ENCODE data around the gene CD99L2. TPM values are rescaled to one million over a fixed set of nuclear protein-coding genes. Genes with fewer than 3 reads are reported as not detected.

CD99L2 gene
- total RNA-seq, 1 experiment from 2014 or later, result 7.3 TPM

DNA sequence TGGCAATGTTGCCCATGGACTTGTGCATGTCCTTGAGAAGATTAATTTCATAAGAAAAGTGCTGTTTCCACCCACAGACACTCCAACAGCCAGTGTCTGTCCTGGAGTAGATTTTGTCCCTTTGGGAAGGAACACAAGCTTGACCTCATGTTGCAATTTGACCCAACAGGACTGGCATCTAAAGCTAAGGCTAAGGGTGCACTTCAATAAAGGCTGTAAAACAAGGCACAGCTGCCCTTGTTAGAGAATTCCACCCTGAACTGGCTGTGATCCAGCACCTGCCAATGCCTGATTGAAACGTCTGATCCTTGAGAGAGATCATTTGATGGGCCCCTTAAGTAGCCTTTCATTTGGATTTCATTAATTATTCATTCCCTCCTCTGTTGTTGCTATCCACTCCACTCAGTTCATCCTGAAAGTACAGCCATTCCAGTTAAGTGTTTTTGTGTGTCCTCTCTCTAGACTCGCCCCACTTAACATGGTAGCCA lies 56.2 kb downstream of the CD99L2 start:
- no peak overlapping the region for H2BK5ac ChIP-seq (ENCODE audit: insufficient read length, low read length)
- H3K9me3 Mint-ChIP-seq, result peaks cover 24 to 45% of the 10 kb centered on the region in 2 experiments
- no peak overlapping the region for H2AFZ ChIP-seq (ENCODE audit: low read length)
- H3K4me1 Mint-ChIP-seq, result no peaks in the 10 kb centered on the region; a peak in 3 of 4 replicates
- no peak overlapping the region for H2AK5ac ChIP-seq (ENCODE audit: insufficient read length, low read length)
- H3K9me3 ChIP-seq (ENCODE audit: control insufficient read depth, low read depth, low read length), result no peaks in the 10 kb centered on the region
- H3T11ph ChIP-seq (ENCODE audit: low read length), result no peak overlapping the region
- no peak overlapping the region for H2BK15ac ChIP-seq (ENCODE audit: low read depth, low read length)
- no peak overlapping the region for H3K18ac ChIP-seq (ENCODE audit: insufficient read length, low read depth, low read length)
- H3K79me2 ChIP-seq (ENCODE audit: insufficient read depth, low read length), result no peaks in the 10 kb centered on the region
- no peak for DNase-seq
- H4K5ac ChIP-seq (ENCODE audit: insufficient read length, low read depth, low read length), result no peak overlapping the region
- H3K56ac ChIP-seq (ENCODE audit: insufficient read length, low read depth, low read length), result no peak overlapping the region
- no peak overlapping the region for H3K27ac ChIP-seq (ENCODE audit: insufficient read length, low read depth, low read length)
- H3K4me3 Mint-ChIP-seq, result no peak overlapping the region
- H3K27ac Mint-ChIP-seq, result no peak overlapping the region
- no peak overlapping the region for H3K9ac ChIP-seq (ENCODE audit: extremely low read depth, insufficient read length, low read length)
- H2BK20ac ChIP-seq (ENCODE audit: low read depth, low read length, poor library complexity, severe bottlenecking), result no peak overlapping the region
- H2BK12ac ChIP-seq (ENCODE audit: insufficient read length, low read depth, low read length), result no peak overlapping the region
- H3K36me3 Mint-ChIP-seq (ENCODE audit: insufficient read depth in 1 of 3, low read depth in 3 of 3), result peaks cover 0 to 2% (median 0%) of the 10 kb centered on the region in 3 experiments; a peak in 2 of 7 replicates
- H3K23ac ChIP-seq (ENCODE audit: insufficient read length, low read depth, low read length), result no peak overlapping the region
- WGBS (ENCODE audit: extremely low coverage, insufficient read length, low lambda C conversion rate), result no CpG with 5 or more reads among the region's 2 CpGs
- H4K8ac ChIP-seq (replicated peaks; ENCODE audit: insufficient read length, low read depth, low read length), result no peak overlapping the region
- H3K27me3 ChIP-seq (ENCODE audit: insufficient read depth, low read length), result no peaks in the 10 kb centered on the region
- no peaks in the 10 kb centered on the region for H4K20me1 ChIP-seq (ENCODE audit: control insufficient read depth, insufficient read depth, insufficient read length)
- H3K4ac ChIP-seq (ENCODE audit: low read depth, low read length), result no peak overlapping the region
- no peak overlapping the region for H2BK120ac ChIP-seq (ENCODE audit: low read depth, low read length, poor library complexity, severe bottlenecking)
- no peak overlapping the region for H3K14ac ChIP-seq (ENCODE audit: insufficient read depth, low read length)
- H3K4me2 ChIP-seq (ENCODE audit: insufficient read depth, insufficient read length, low read length), result no peak overlapping the region
- H3K4me1 ChIP-seq (ENCODE audit: insufficient read depth, low read length), result peaks cover 4% of the 10 kb centered on the region; the same call in 1 of the 2 replicates
- TF ChIP-seq, protein P1, sequence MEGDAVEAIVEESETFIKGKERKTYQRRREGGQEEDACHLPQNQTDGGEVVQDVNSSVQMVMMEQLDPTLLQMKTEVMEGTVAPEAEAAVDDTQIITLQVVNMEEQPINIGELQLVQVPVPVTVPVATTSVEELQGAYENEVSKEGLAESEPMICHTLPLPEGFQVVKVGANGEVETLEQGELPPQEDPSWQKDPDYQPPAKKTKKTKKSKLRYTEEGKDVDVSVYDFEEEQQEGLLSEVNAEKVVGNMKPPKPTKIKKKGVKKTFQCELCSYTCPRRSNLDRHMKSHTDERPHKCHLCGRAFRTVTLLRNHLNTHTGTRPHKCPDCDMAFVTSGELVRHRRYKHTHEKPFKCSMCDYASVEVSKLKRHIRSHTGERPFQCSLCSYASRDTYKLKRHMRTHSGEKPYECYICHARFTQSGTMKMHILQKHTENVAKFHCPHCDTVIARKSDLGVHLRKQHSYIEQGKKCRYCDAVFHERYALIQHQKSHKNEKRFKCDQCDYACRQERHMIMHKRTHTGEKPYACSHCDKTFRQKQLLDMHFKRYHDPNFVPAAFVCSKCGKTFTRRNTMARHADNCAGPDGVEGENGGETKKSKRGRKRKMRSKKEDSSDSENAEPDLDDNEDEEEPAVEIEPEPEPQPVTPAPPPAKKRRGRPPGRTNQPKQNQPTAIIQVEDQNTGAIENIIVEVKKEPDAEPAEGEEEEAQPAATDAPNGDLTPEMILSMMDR (conservative IDR thresholded peaks at IDR 0.05), result no peak
- no peaks in the 10 kb centered on the region for H3K27me3 Mint-ChIP-seq (ENCODE audit: low read depth)
- H3K79me1 ChIP-seq (ENCODE audit: insufficient read depth, low read depth, low read length, poor library complexity, severe bottlenecking), result peaks cover 4% of the 10 kb centered on the region
- no peak overlapping the region for H4K91ac ChIP-seq (ENCODE audit: insufficient read length, low read depth, low read length)
- no peaks in the 10 kb centered on the region for H3K23me2 ChIP-seq (ENCODE audit: insufficient read length, low read depth, low read length, poor library complexity, severe bottlenecking)
